Bronchial epithelial cell (primary cell): ENCODE measurements around the gene TADA2B. TPM values are rescaled to one million over a fixed set of nuclear protein-coding genes. Genes with fewer than 3 reads are reported as not detected.
A peak's percentile ranks its signal among the peaks of the same experiment; 100 is the strongest.

Experiments used
- DNase-seq: peaks from one replicate; pipeline ENCODE4 v3.0.0-alpha.2; 2010; ENCODE audit warnings: low read depth
- FAIRE-seq: peaks from 2 replicates; lab custom pipeline; 2011; peaks lifted over from hg19 to GRCh38; lab: Jason Lieb, UNC
- H3K27me3 ChIP-seq: 2 replicates; pipeline ENCODE4 v1.5.1; 2011; ENCODE audit warnings: low read length; ENCODE audit not compliant: control insufficient read depth, insufficient read depth
- H3K36me3 ChIP-seq: 2 replicates; pipeline ENCODE4 v1.5.1; 2011; ENCODE audit warnings: low read length; ENCODE audit not compliant: control insufficient read depth, insufficient read depth
- H3K4me3 ChIP-seq: 2 replicates; pipeline ENCODE4 v1.5.1; 2011; ENCODE audit warnings: mild to moderate bottlenecking, low read depth, low read length, control low read depth
- CTCF ChIP-seq: IDR thresholded peaks from 2 replicates; pipeline ENCODE4 v1.5.1; 2011; ENCODE audit warnings: mild to moderate bottlenecking, moderate library complexity, low read length, control low read depth, inconsistent platforms; ENCODE audit not compliant: insufficient read depth, severe bottlenecking
- total RNA-seq: library from RNA; depleted of rRNA; stranded (reverse); fragments of >200 nt; gene quantifications from 2 replicates; pipeline ENCODE4 v1.2.1, GENCODE V29; 2014

The TADA2B gene
- total RNA-seq, 1 donor from 2014 or later: 12.1 TPM

DNA sequence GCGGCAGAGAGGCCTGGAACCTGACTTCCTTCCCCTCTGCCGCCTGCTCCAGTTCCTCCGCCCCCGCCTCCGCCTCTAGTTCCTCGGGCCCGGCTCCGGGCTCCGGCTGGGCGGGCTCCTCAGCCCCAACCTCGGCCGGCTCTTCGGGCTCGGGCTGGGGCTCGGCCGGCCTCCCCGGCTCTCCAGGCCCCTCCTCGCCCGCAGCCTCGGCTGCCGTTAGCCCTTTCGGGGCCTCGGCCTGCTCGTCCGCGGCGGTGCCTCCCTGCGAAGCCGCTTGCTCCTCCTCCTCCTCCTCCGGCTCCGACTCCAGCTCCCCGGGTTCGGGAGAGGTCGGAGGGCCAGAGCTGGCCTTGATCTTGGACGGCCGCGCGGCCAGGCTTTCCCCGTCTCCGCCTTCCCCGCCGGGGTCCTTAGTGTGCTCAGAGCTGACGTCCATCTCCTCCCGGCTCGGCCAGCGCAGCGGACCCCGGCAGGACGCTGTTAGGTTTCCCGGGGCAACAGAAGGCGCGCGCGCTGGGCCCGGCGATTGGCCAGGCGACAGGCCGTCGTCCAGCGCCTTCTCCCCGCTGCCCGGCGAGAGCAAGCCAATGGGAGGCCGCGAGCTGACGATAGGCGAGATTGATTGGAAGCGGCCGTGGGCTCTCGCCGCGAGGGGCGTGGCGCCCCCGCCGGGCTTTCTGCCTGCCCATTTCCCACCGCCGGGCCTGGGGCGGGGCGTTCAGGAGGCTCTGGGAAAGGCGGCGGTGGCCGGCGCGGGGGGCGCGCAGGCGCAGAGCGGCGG lies 479 bp upstream of the TADA2B start:
- H3K27me3 ChIP-seq: no peaks in the 10 kb centered on the region
- DNase-seq: peak; percentile 89
- no peak for TF ChIP-seq CTCF
- peaks cover 2% of the 10 kb centered on the region for H3K36me3 ChIP-seq
- no peak for FAIRE-seq
- H3K4me3 ChIP-seq: peak overlapping the region; percentile 83

DNA sequence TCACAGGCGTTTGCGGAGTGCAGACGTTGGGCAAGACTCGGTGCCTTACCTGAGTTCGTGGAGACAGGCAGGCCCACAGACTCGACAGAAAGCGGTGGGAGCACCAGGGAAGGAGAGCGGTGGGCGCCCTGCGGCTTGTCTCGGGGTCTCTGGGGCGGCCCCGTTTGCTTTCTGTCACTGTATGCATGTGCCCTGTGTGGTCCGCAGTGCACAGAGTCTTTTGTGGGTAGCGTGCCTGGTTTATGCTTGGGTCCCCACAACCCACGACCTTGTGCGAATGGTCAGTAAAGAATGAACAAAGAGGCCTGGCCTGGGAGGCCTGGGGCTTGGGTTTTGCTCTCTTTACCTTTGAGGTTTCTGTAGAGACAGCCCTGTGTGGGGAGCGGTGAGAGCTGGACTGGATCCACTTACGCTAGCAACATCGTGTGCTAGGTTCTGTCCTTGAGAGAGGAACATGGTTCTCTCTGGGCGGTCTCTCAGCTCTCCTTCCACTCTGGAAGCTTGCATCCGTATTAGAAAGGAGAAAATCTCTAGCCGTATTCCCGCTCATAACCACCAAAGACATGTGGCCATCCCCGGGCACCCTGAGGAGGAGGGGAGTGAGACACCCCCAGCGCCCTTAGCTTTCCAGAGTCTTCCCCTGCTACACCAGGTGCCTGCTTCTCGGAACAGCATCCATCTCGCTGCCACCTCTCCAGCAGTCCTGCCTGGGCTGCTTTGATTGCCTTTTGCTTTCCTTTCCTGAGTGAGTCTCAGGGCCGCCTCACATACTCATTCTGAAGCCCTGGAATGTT lies 1.2 kb downstream of the TADA2B start:
- no peak for TF ChIP-seq CTCF
- DNase-seq (no peak), FAIRE-seq (no peak)
- Histone ChIP-seq H3K27me3 (no peaks in the 10 kb centered on the region), H3K36me3 (peaks cover 2% of the 10 kb centered on the region), H3K4me3 (peak overlapping the region; percentile 96)

DNA sequence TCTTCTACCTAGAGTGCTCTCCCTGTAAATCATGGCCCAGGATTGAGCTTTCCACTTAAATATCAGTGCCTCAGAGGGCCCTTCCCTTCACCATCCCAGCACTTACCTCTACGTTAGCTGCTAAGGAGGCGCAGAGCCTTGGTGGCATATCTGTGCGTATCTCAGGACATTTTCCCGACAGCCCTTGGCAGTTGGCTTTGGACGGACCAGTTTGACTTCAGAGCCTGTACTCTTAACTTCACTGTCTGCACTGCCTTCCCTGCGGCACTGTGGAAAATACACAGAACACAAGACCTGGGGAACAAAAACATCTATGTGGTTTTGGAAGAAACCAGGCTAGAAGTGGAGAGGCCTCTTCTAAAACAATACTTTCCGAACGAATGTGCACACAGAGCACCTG lies 2.4 kb downstream of the TADA2B start:
- no peak for TF ChIP-seq CTCF
- H3K27me3 ChIP-seq: no peaks in the 10 kb centered on the region
- H3K4me3 ChIP-seq: no peak overlapping the region
- FAIRE-seq (no peak), DNase-seq (no peak)
- peaks cover 4% of the 10 kb centered on the region for H3K36me3 ChIP-seq

- Histone ChIP-seq H3K27me3 (no peaks in the 10 kb centered on the region), H3K4me3 (no peak overlapping the region), H3K36me3 (peaks cover 6% of the 10 kb centered on the region)
- no peak for TF ChIP-seq CTCF
- FAIRE-seq: peak; percentile 13
- DNase-seq: no peak
Measured at GRCh38 chr4:7045961-7046921, 3.1 kb downstream of the TADA2B start.

GRCh38 chr4:7046971-7047370 lies 3.8 kb downstream of the TADA2B start:
- DNase-seq (no peak), FAIRE-seq (no peak)
- Histone ChIP-seq H3K4me3 (no peak overlapping the region), H3K36me3 (peaks cover 6% of the 10 kb centered on the region), H3K27me3 (no peaks in the 10 kb centered on the region)
- TF ChIP-seq CTCF: no peak
